Measurements from ENCODE around the gene CSNK1D.

- no peak for TF ChIP-seq CTCF (IDR thresholded peaks at IDR 0.05)
- no peak for TF ChIP-seq POLR2A (IDR thresholded peaks at IDR 0.05)
These were observed 34.0 kb downstream of the CSNK1D start for GRCh38 chr17:82239401-82239925.

All from adrenal gland (tissue), 5 donors.